K562 (cell line): ENCODE measurements around the gene KLHL8. TPM values are rescaled to one million over a fixed set of nuclear protein-coding genes. Genes with fewer than 3 reads are reported as not detected.

ENCODE experiments used
- ATAC-seq: fragments of 200-7000 bp; cut with Tn5 transposase; 3 replicates; pipeline ENCODE4 v1.9.1; 2020; ENCODE audit warnings: moderate library complexity
- BruUV-seq: library from RNA; stranded (reverse); fragments of 400-500 nt; replicated peaks from 2 replicates; lab custom pipeline; 2021; lab: Mats Ljungman, UMichigan
- CTCF ChIA-PET: fragments of 300-600 bp; formaldehyde crosslinking; extraction: SDS; loops from one replicate; lab custom pipeline; 2021; ENCODE audit warnings: low intra/inter-chr PET ratio; lab: Yijun Ruan, JAX
- POLR2A ChIA-PET: fragments of 300-600, 350-650 bp; sonication (Branson Sonifier 250); formaldehyde crosslinking; extraction: SDS; loops from one replicate; lab custom pipeline; 2021; ENCODE audit warnings: antibody characterized with exemption, inconsistent platforms; lab: Yijun Ruan, JAX
- DNase-seq, 4 experiments: peaks; one replicate each; pipeline versions ENCODE4 v3.0.0 to v3.0.0-alpha.2; 2011 to 2018; ENCODE audit warnings: low spot score in 3 of 4, mixed read lengths in 3 of 4; ENCODE audit errors: extremely low read depth in 1 of 4
- FAIRE-seq: peaks from 2 replicates; lab custom pipeline; 2011; peaks lifted over from hg19 to GRCh38; lab: Jason Lieb, UNC
- H2AFZ ChIP-seq: 2 replicates; pipeline ENCODE4 v1.6.0; 2011; ENCODE audit warnings: low read depth, low read length, control low read depth, inconsistent platforms
- H3K27ac ChIP-seq: fragments of 200-600 bp; 3 replicates; pipeline ENCODE4 v1.8.0; 2011; ENCODE audit warnings: low read depth, mild to moderate bottlenecking, control low read depth, inconsistent platforms, low read length, moderate library complexity, mixed read lengths; ENCODE audit errors: extremely low read depth
- H3K27me3 ChIP-seq, 2 experiments: fragments of 300-600 bp in 1 of 2; 2 replicates in 1 of 2; 3 replicates in 1 of 2; pipeline versions ENCODE4 v1.6.0 to v1.8.0; 2011; ENCODE audit warnings: inconsistent platforms in 2 of 2, low read length in 2 of 2, mild to moderate bottlenecking in 1 of 2, mixed read lengths in 1 of 2, moderate library complexity in 1 of 2; ENCODE audit not compliant: control insufficient read depth in 2 of 2, insufficient read depth in 2 of 2
- H3K36me3 ChIP-seq: fragments of 300-600 bp; 3 replicates; pipeline ENCODE4 v1.8.0; 2011; ENCODE audit warnings: mild to moderate bottlenecking, low read length, inconsistent platforms; ENCODE audit not compliant: control insufficient read depth, insufficient read depth
- H3K4me1 ChIP-seq, 2 experiments: fragments of 200-600 bp in 1 of 2; replicated peaks in 1 of 2; 2 replicates in 1 of 2; 3 replicates in 1 of 2; pipeline versions ENCODE4 v1.5.1 to v1.8.0; 2011; ENCODE audit warnings: inconsistent platforms in 2 of 2, low read length in 2 of 2, mild to moderate bottlenecking in 1 of 2, mixed read lengths in 1 of 2, moderate library complexity in 1 of 2; ENCODE audit not compliant: control insufficient read depth in 2 of 2, insufficient read depth in 2 of 2
- H3K4me2 ChIP-seq: 2 replicates; pipeline ENCODE4 v1.6.1; 2011; ENCODE audit warnings: low read length, control low read depth, inconsistent platforms, mixed read lengths; ENCODE audit not compliant: insufficient read depth
- H3K4me3 ChIP-seq: fragments of 200-600 bp; sonication (generic), shearing (Covaris generic); 2 replicates; pipeline ENCODE4 v1.5.1; 2016; ENCODE audit warnings: control low read depth, inconsistent platforms
- H3K79me2 ChIP-seq: fragments of 200-600 bp; 3 replicates; pipeline ENCODE4 v1.8.0; 2011; ENCODE audit warnings: low read length, inconsistent platforms; ENCODE audit not compliant: control insufficient read depth, insufficient read depth
- H3K9ac ChIP-seq, 2 experiments: 2 replicates each; pipeline versions ENCODE4 v1.6.0 to v1.6.1; 2011; ENCODE audit warnings: low read depth in 2 of 2, low read length in 2 of 2, control low read depth in 1 of 2, inconsistent platforms in 1 of 2, mild to moderate bottlenecking in 1 of 2, mixed read lengths in 1 of 2; ENCODE audit not compliant: insufficient read depth in 1 of 2
- H3K9me1 ChIP-seq: one replicate; pipeline ENCODE4 v1.6.0; 2011; ENCODE audit warnings: inconsistent platforms, mild to moderate bottlenecking, low read length, moderate library complexity; ENCODE audit not compliant: control insufficient read depth, insufficient read depth
- H3K9me3 ChIP-seq: replicated peaks from 2 replicates; pipeline ENCODE4 v1.5.1; 2011; ENCODE audit warnings: low read depth, low read length, inconsistent platforms; ENCODE audit not compliant: control insufficient read depth, insufficient read depth
- H4K20me1 ChIP-seq: replicated peaks from 2 replicates; pipeline ENCODE4 v1.6.1; 2011; ENCODE audit warnings: low read length, inconsistent platforms, mixed read lengths; ENCODE audit not compliant: control insufficient read depth, insufficient read depth
- NONO ChIP-seq, 2 experiments: fragments of 200-400 bp in 1 of 2; fragments of 450-650 bp in 1 of 2; formaldehyde crosslinking in 1 of 2; IDR thresholded peaks; 2 replicates each; pipeline ENCODE4 v1.6.1; 2017; ENCODE audit warnings: low read depth in 2 of 2, mild to moderate bottlenecking in 2 of 2, moderate library complexity in 2 of 2, low read length in 1 of 2
- NR4A1 ChIP-seq, 2 experiments: fragments of 250-450 bp in 1 of 2; fragments of 450-650 bp in 1 of 2; sonication (Bioruptor Pico) in 1 of 2; IDR thresholded peaks; 2 replicates each; pipeline versions ENCODE4 v1.4.0 to v1.6.1; 2016 to 2020; ENCODE audit warnings: mild to moderate bottlenecking in 2 of 2, missing compliant biosample characterization in 1 of 2, missing genetic modification characterization in 1 of 2, moderate library complexity in 1 of 2
- POLR2A ChIP-seq: fragments of 450-650 bp; conservative IDR thresholded peaks from 2 replicates; pipeline ENCODE4 v1.6.1; 2016
- PURB ChIP-seq: sonication (generic); formaldehyde crosslinking; IDR thresholded peaks from 2 replicates; pipeline ENCODE4 v1.9.0; 2021; ENCODE audit warnings: low read depth, mild to moderate bottlenecking, missing genetic modification reagents
- RBBP5 ChIP-seq: fragments of 200-600 bp; sonication (generic); IDR thresholded peaks from 2 replicates; pipeline ENCODE4 v1.6.1; 2012; ENCODE audit warnings: borderline replicate concordance, mild to moderate bottlenecking, low read length, control low read depth, inconsistent platforms; ENCODE audit not compliant: insufficient read depth, poor library complexity, severe bottlenecking
- SMAD1 ChIP-seq: fragments of 150-350 bp; IDR thresholded peaks from 2 replicates; pipeline ENCODE4 v1.6.1; 2014; ENCODE audit warnings: low read length, low read depth; ENCODE audit not compliant: partially characterized antibody
- SP2 ChIP-seq: IDR thresholded peaks from 2 replicates; pipeline ENCODE4 v1.6.1; 2011; ENCODE audit warnings: mild to moderate bottlenecking, low read depth, low read length, moderate library complexity; ENCODE audit not compliant: poor library complexity, severe bottlenecking; ENCODE audit errors: extremely low read depth
- SREBF1 ChIP-seq: fragments of 150-350 bp; IDR thresholded peaks from 2 replicates; pipeline ENCODE4 v1.6.1; 2014; ENCODE audit warnings: antibody characterized with exemption, low read depth, low read length, borderline replicate concordance
- ZEB2 ChIP-seq: fragments of 450-650 bp; IDR thresholded peaks from 2 replicates; pipeline ENCODE4 v1.6.1; 2016
- ZNF24 ChIP-seq: fragments of 450-650 bp; IDR thresholded peaks from 2 replicates; pipeline ENCODE4 v1.6.1; 2016
- ZNF408 ChIP-seq: fragments of 250-450 bp; sonication (Bioruptor Pico); IDR thresholded peaks from 2 replicates; pipeline ENCODE4 v1.4.0; 2020; ENCODE audit warnings: low read depth, mild to moderate bottlenecking, moderate library complexity
- ZNF766 ChIP-seq: fragments of 200-800 bp; sonication (Bioruptor generic); conservative IDR thresholded peaks from 2 replicates; pipeline ENCODE4 v1.6.1; 2016; ENCODE audit warnings: missing genetic modification characterization, missing compliant biosample characterization
- in situ Hi-C: fragments of 300-500 bp; cut with MboI; formaldehyde crosslinking; loops from 4 replicates; pipeline ENCODE4 v1.15.0; 2018; ENCODE audit warnings: inconsistent platforms, mixed read lengths
- intact Hi-C: fragments of 100-400 bp; cut with micrococcal nuclease; formaldehyde crosslinking; loops from 2 replicates; pipeline ENCODE4 v1.14.2; 2022
- polyA plus RNA-seq, 8 experiments: library from polyadenylated mRNA; depleted of rRNA in 4 of 8; stranded (reverse) in 5 of 8; unstranded in 3 of 8; fragments of >200 nt; fragmentation: Nextera tagmentation in 2 of 8; fragmentation: Illumina TruSeq in 1 of 8; extraction: Ambion mirVana in 2 of 8; extraction: Trizol in 1 of 8; gene quantifications; 2 replicates each; pipeline versions ENCODE4 v1.2.1 to v1.2.3, GENCODE V29; 2011 to 2014; ENCODE audit warnings: inconsistent platforms in 1 of 8, missing spikeins in 1 of 8
- total RNA-seq, 7 experiments: library from RNA; depleted of rRNA in 6 of 7; stranded (reverse); fragments of >200 nt in 6 of 7; fragmentation: Illumina TruSeq in 2 of 7; extraction: Trizol in 2 of 7; gene quantifications; 2 replicates each; pipeline versions ENCODE4 v1.2.1 to v1.2.3, GENCODE V29; 2011 to 2021; ENCODE audit warnings: low replicate concordance in 1 of 7
- TF ChIP-seq, protein P1 (sequence below): conservative IDR thresholded peaks from 2 replicates; pipeline ENCODE4 v1.6.1; 2011; ENCODE audit warnings: low read depth, mild to moderate bottlenecking, low read length; ENCODE audit not compliant: control insufficient read depth
- TF ChIP-seq, protein P2 (sequence below): sonication (generic); formaldehyde crosslinking; IDR thresholded peaks from 2 replicates; pipeline ENCODE4 v1.8.0; 2022; ENCODE audit warnings: mild to moderate bottlenecking, low read depth, missing genetic modification reagents

Gene KLHL8
- total and polyA plus RNA-seq, 9 of the 15 experiments (the other 6 are each of a cell fraction or from before 2014, with no cell fraction given) = 8.7 to 25.3 (median 15.7) TPM

DNA sequence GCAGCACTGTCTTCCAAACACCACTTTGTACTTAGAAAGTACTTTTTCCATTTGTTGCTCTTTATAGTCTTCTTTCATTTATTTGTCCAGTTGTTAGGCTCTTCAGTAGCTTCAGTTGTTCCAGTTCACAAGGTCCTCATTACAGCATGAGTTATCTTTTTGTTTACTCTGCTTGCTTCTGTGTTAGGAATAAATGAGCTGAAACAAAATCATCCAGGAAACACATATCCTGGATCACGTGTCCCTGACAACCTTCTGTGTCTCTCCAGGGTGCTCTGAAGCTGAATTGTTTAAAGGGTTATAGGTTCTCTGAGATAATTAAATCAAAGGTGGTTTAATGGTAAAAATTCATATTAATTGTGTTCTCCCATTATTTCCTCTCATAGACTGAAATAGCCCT lies 19.9 kb upstream of the KLHL8 start (continued):
- TF ChIP-seq NONO (IDR thresholded peaks at IDR 0.05; ENCODE audit: low read depth in 2 of 2, low read length in 1 of 2) (no peak), ZNF408 (CRISPR knock-in tag) (no peak), ZNF766 (CRISPR knock-in tag) (no peak)
- TF ChIP-seq, protein P1, sequence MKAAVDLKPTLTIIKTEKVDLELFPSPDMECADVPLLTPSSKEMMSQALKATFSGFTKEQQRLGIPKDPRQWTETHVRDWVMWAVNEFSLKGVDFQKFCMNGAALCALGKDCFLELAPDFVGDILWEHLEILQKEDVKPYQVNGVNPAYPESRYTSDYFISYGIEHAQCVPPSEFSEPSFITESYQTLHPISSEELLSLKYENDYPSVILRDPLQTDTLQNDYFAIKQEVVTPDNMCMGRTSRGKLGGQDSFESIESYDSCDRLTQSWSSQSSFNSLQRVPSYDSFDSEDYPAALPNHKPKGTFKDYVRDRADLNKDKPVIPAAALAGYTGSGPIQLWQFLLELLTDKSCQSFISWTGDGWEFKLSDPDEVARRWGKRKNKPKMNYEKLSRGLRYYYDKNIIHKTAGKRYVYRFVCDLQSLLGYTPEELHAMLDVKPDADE = no peak
- TF ChIP-seq, all 486 proteins: peak for 0

DNA sequence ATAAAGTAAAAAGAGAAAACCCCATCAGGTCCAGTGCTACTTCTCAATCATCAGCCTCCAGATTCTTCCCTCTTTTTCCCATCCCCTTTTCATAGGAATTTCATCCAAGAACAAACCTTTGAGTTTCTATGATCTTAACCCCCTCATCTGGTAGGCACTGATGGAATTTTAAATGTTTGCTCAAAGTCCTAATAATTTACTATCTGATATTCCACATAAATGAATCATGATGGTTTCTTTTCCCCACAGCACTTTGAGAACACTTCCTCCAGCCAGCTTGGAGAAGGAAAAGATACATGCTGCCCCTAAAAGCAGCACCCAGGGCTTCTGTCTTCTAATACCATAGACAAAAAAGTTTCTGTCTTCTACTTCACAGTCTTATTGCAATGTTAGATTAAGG lies 19.4 kb upstream of the KLHL8 start:
- Histone ChIP-seq H3K4me1 (peaks cover 0 to 3% of the 10 kb centered on the region in 2 experiments; a peak in 1 of 5 replicates), H3K9me1 (no peaks in the 10 kb centered on the region), H3K27me3 (no peaks in the 10 kb centered on the region), H4K20me1 (no peaks in the 10 kb centered on the region), H3K79me2 (no peaks in the 10 kb centered on the region), H3K9me3 (peaks cover 10% of the 10 kb centered on the region), H3K4me2 (no peak overlapping the region), H3K9ac (no peak overlapping the region), H3K4me3 (no peak overlapping the region), H3K27ac (no peak overlapping the region), H3K36me3 (no peaks in the 10 kb centered on the region), H2AFZ (no peak overlapping the region)
- ATAC-seq (no peak), FAIRE-seq (no peak), DNase-seq (no peak)
- in situ Hi-C loops (loop anchor here (10.0 kb wide), 1 partner anchor 335 kb away; no protein-coding TSS in a partner anchor), intact Hi-C loops (loop anchor here (5.0 kb wide), 1 partner anchor 743 kb away; no protein-coding TSS in a partner anchor)
- no peak for TF ChIP-seq POLR2A
- TF ChIP-seq SP2 = no peak
- TF ChIP-seq SREBF1 = no peak
- TF ChIP-seq ZEB2 = no peak
- TF ChIP-seq, protein P2, sequence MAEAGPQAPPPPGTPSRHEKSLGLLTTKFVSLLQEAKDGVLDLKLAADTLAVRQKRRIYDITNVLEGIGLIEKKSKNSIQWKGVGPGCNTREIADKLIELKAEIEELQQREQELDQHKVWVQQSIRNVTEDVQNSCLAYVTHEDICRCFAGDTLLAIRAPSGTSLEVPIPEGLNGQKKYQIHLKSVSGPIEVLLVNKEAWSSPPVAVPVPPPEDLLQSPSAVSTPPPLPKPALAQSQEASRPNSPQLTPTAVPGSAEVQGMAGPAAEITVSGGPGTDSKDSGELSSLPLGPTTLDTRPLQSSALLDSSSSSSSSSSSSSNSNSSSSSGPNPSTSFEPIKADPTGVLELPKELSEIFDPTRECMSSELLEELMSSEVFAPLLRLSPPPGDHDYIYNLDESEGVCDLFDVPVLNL (CRISPR knock-in tag) = no peak
- TF ChIP-seq ZNF24 = no peak
- no peak for TF ChIP-seq RBBP5
- TF ChIP-seq SMAD1 = no peak
- TF ChIP-seq PURB (CRISPR knock-in tag) = no peak
- TF ChIP-seq NR4A1 (CRISPR knock-in tag; IDR thresholded peaks at IDR 0.05) = no peak
- no peak for TF ChIP-seq NR4A1 (tag; IDR thresholded peaks at IDR 0.05)
- POLR2A ChIA-PET = interaction anchor here (0.6 kb wide), 1 partner anchor 140 kb away, joined by 3 read pairs; no protein-coding TSS in a partner anchor
- BruUV-seq = no TSS peak
- CTCF ChIA-PET = interaction anchor here (1.6 kb wide), 1 partner anchor 89 kb away, joined by 4 read pairs; no protein-coding TSS in a partner anchor
